RKO (cell line): ENCODE data around the gene KRTAP12-2.
"Not testable (repeated sequence)": the region's sequence is repeated elsewhere in the genome, so short reads cannot be mapped to it uniquely, and the experiment has no call there.

Source experiments
- DNase-seq: peaks from one replicate; pipeline ENCODE4 v3.0.0-alpha.2; 2016; ENCODE audit warnings: low spot score

KRTAP12-2 gene

GRCh38 chr21:44684077-44684476 lies 17.4 kb upstream of the KRTAP12-2 start:
- DNase-seq, result no peak

- no peak for DNase-seq
These were observed 15.9 kb upstream of the KRTAP12-2 start for GRCh38 chr21:44682580-44683151.

GRCh38 chr21:44681861-44682579 lies 15.3 kb upstream of the KRTAP12-2 start, which contains the start of gene KRTAP12-1:
TSS of gene KRTAP12-1 (minus strand) at chr21:44682163. CDS start at chr21:44682123, 40 bp downstream.
- no peak for DNase-seq

- DNase-seq, result no peak
These were observed 14.4 kb upstream of the KRTAP12-2 start for GRCh38 chr21:44681152-44681551.

GRCh38 chr21:44677881-44678280 lies 11.2 kb upstream of the KRTAP12-2 start:
- DNase-seq, result no peak

GRCh38 chr21:44671911-44672310 lies 5.2 kb upstream of the KRTAP12-2 start:
- DNase-seq, result no peak

- DNase-seq, result no peak
These were observed 4.1 kb upstream of the KRTAP12-2 start for GRCh38 chr21:44670642-44671432.

GRCh38 chr21:44667612-44668011 lies 885 bp upstream of the KRTAP12-2 start:
- DNase-seq, result no peak

GRCh38 chr21:44664691-44665090 lies 2.0 kb downstream of the KRTAP12-2 start:
- DNase-seq, result no peak

GRCh38 chr21:44661567-44661966 lies 5.2 kb downstream of the KRTAP12-2 start:
- not testable (repeated sequence) for DNase-seq

GRCh38 chr21:44658913-44659595 lies 7.7 kb downstream of the KRTAP12-2 start:
- no peak for DNase-seq

- DNase-seq, result no peak
These were observed 8.2 kb downstream of the KRTAP12-2 start for GRCh38 chr21:44658541-44658910.

GRCh38 chr21:44657635-44658540 lies 8.8 kb downstream of the KRTAP12-2 start, which contains the start of gene KRTAP12-3:
TSS of gene KRTAP12-3 (plus strand) at chr21:44657932. CDS start at chr21:44657980, 48 bp downstream.
- no peak for DNase-seq

- DNase-seq, result no peak
These were observed 9.9 kb downstream of the KRTAP12-2 start for GRCh38 chr21:44656868-44657267.

GRCh38 chr21:44654576-44655175 lies 12.1 kb downstream of the KRTAP12-2 start, which contains the start of gene KRTAP12-4:
TSS of gene KRTAP12-4 (minus strand) at chr21:44654659. CDS start at chr21:44654614, 45 bp downstream.
- DNase-seq, result no peak

GRCh38 chr21:44653656-44654575 lies 12.8 kb downstream of the KRTAP12-2 start:
- DNase-seq, result no peak

GRCh38 chr21:44653123-44653522 lies 13.6 kb downstream of the KRTAP12-2 start:
- DNase-seq, result no peak

- DNase-seq, result no peak
These were observed 15.6 kb downstream of the KRTAP12-2 start for GRCh38 chr21:44650973-44651675.
